IMR-90 (cell line): Measurements from ENCODE around the gene KATNBL1. TPM values are rescaled to one million over a fixed set of nuclear protein-coding genes. Genes with fewer than 3 reads are reported as not detected.

Experiments
- ATAC-seq: fragments of 200-7000 bp; cut with Tn5 transposase; 2 replicates; pipeline ENCODE4 v1.9.1; 2020; ENCODE audit warnings: low read depth, mild to moderate bottlenecking, moderate library complexity
- BruUV-seq: library from RNA; stranded (reverse); fragments of 400-500 nt; replicated peaks from 2 replicates; lab custom pipeline; 2021; lab: Mats Ljungman, UMichigan
- CTCF ChIA-PET: fragments of 300-600 bp; formaldehyde crosslinking; extraction: SDS; loops from one replicate; lab custom pipeline; 2021; ENCODE audit warnings: antibody characterized with exemption; lab: Yijun Ruan, JAX
- POLR2A ChIA-PET: fragments of 300-600 bp; sonication (Branson Sonifier 250); formaldehyde crosslinking; loops from one replicate; lab custom pipeline; 2022; ENCODE audit warnings: antibody characterized with exemption; ENCODE audit not compliant: unreplicated experiment; lab: Charles Lee
- DNase-seq: peaks from one replicate; pipeline ENCODE4 v3.0.0; 2013
- H2AFZ ChIP-seq: replicated peaks from 2 replicates; pipeline ENCODE3; 2013; ENCODE audit warnings: low read length, mild to moderate bottlenecking; ENCODE audit not compliant: poor library complexity
- H2AK5ac ChIP-seq: 2 replicates; pipeline ENCODE4 v1.6.1; 2013; ENCODE audit warnings: low read depth, low read length, inconsistent platforms
- H2AK9ac ChIP-seq: replicated peaks from 2 replicates; pipeline ENCODE3; 2013; ENCODE audit warnings: mild to moderate bottlenecking, low read depth, low read length, moderate library complexity; ENCODE audit not compliant: poor library complexity
- H2BK120ac ChIP-seq: 2 replicates; pipeline ENCODE4 v1.6.1; 2013; ENCODE audit warnings: low read depth, low read length, inconsistent platforms
- H2BK15ac ChIP-seq: 3 replicates; pipeline ENCODE4 v1.6.1; 2013; ENCODE audit warnings: low read depth, low read length, inconsistent platforms
- H2BK20ac ChIP-seq: 2 replicates; pipeline ENCODE4 v1.6.1; 2013; ENCODE audit warnings: low read depth, mild to moderate bottlenecking, inconsistent platforms, low read length, moderate library complexity
- H2BK5ac ChIP-seq: 2 replicates; pipeline ENCODE4 v1.6.1; 2013; ENCODE audit warnings: mild to moderate bottlenecking, low read depth, low read length, inconsistent platforms; ENCODE audit not compliant: poor library complexity, severe bottlenecking
- H3K14ac ChIP-seq: replicated peaks from 2 replicates; pipeline ENCODE4 v1.6.1; 2013; ENCODE audit warnings: low read depth, low read length, inconsistent platforms
- H3K18ac ChIP-seq: 2 replicates; pipeline ENCODE4 v1.6.1; 2013; ENCODE audit warnings: low read depth, low read length, control low read depth
- H3K23ac ChIP-seq: 2 replicates; pipeline ENCODE4 v1.6.1; 2013; ENCODE audit warnings: low read depth, low read length, inconsistent platforms
- H3K27ac ChIP-seq: 2 replicates; pipeline ENCODE4 v1.5.1; 2013; ENCODE audit warnings: mild to moderate bottlenecking, control low read depth, low read length; ENCODE audit not compliant: insufficient read depth
- H3K27me3 ChIP-seq: 2 replicates; pipeline ENCODE4 v1.6.1; 2013; ENCODE audit warnings: low read length; ENCODE audit not compliant: control insufficient read depth, insufficient read depth
- H3K36me3 ChIP-seq: 2 replicates; pipeline ENCODE4 v1.6.1; 2013; ENCODE audit warnings: low read length, mixed read lengths; ENCODE audit not compliant: control insufficient read depth, insufficient read depth
- H3K4ac ChIP-seq: 2 replicates; pipeline ENCODE4 v1.6.1; 2013; ENCODE audit warnings: low read depth, low read length, inconsistent platforms
- H3K4me1 ChIP-seq: 2 replicates; pipeline ENCODE4 v1.6.1; 2013; ENCODE audit warnings: low read length, mixed read lengths; ENCODE audit not compliant: control insufficient read depth, insufficient read depth
- H3K4me2 ChIP-seq: 2 replicates; pipeline ENCODE4 v1.6.1; 2013; ENCODE audit warnings: low read depth, mild to moderate bottlenecking, control low read depth, low read length, moderate library complexity
- H3K4me3 ChIP-seq: 2 replicates; pipeline ENCODE4 v1.5.1; 2013; ENCODE audit warnings: low read depth, mild to moderate bottlenecking, control low read depth, low read length, moderate library complexity; ENCODE audit not compliant: insufficient read depth
- H3K56ac ChIP-seq: 2 replicates; pipeline ENCODE4 v1.6.1; 2013; ENCODE audit warnings: low read length, inconsistent platforms; ENCODE audit not compliant: insufficient read depth; ENCODE audit errors: extremely low read depth
- H3K79me1 ChIP-seq, 2 experiments: 2 replicates each; pipeline ENCODE4 v1.6.1; 2013; ENCODE audit warnings: low read length in 2 of 2, inconsistent platforms in 1 of 2, low read depth in 1 of 2
- H3K9ac ChIP-seq: 2 replicates; pipeline ENCODE4 v1.6.1; 2013; ENCODE audit warnings: low read depth, low read length, control low read depth
- H3K9me1 ChIP-seq: 2 replicates; pipeline ENCODE4 v1.6.1; 2013; ENCODE audit warnings: low read length, inconsistent platforms; ENCODE audit not compliant: insufficient read depth
- H3K9me3 ChIP-seq: 2 replicates; pipeline ENCODE4 v1.6.1; 2013; ENCODE audit warnings: low read length; ENCODE audit not compliant: control insufficient read depth, insufficient read depth
- H4K20me1 ChIP-seq: 2 replicates; pipeline ENCODE4 v1.6.1; 2013; ENCODE audit warnings: low read length, inconsistent platforms; ENCODE audit not compliant: insufficient read depth
- H4K5ac ChIP-seq: 2 replicates; pipeline ENCODE4 v1.6.1; 2013; ENCODE audit warnings: mild to moderate bottlenecking, low read depth, low read length, control low read depth
- H4K8ac ChIP-seq, 2 experiments: 2 replicates each; pipeline ENCODE4 v1.6.1; 2013; ENCODE audit warnings: low read depth in 2 of 2, low read length in 2 of 2, control low read depth in 1 of 2, inconsistent platforms in 1 of 2
- H4K91ac ChIP-seq: 2 replicates; pipeline ENCODE4 v1.6.1; 2013; ENCODE audit warnings: low read depth, low read length, inconsistent platforms; ENCODE audit not compliant: insufficient read depth
- CHD1 ChIP-seq: IDR thresholded peaks from 2 replicates; pipeline ENCODE4 v1.6.1; 2012; ENCODE audit warnings: low read depth, low read length, improper control_type of control experiment
- WGBS, 2 experiments: methylation state at CpG; one replicate each; pipeline versions ENCODE4 v1.1.5 to v1.1.7; 2013; ENCODE audit warnings: missing lambda C conversion rate in 2 of 2; ENCODE audit not compliant: insufficient read length in 1 of 2; ENCODE audit errors: extremely low coverage in 2 of 2; 5-methylcytosine and 5-hydroxymethylcytosine counted together
- dilution Hi-C: fragments of 300-500 bp; cut with HindIII; formaldehyde crosslinking; loops from one replicate; pipeline ENCODE4 v1.14.3; 2018; ENCODE audit warnings: low sequenced_read_pairs; ENCODE audit not compliant: unreplicated experiment
- in situ Hi-C: fragments of 300-500 bp; cut with MboI; formaldehyde crosslinking; loops from 3 replicates; pipeline ENCODE4 v1.14.3; 2019; ENCODE audit warnings: low sequenced_read_pairs, inconsistent platforms, mixed read lengths
- intact Hi-C: fragments of 100-400 bp; cut with micrococcal nuclease; formaldehyde crosslinking; loops from 2 replicates; pipeline ENCODE4 v1.10.0; 2022
- polyA plus RNA-seq, 3 experiments: library from polyadenylated mRNA; depleted of rRNA; stranded (reverse); fragments of >200 nt; gene quantifications; 2 replicates each; pipeline ENCODE4 v1.2.3, GENCODE V29; 2012; ENCODE audit warnings: low replicate concordance in 1 of 3
- total RNA-seq: library from RNA; depleted of rRNA; stranded (reverse); fragments of >200 nt; gene quantifications from 2 replicates; pipeline ENCODE4 v1.2.3, GENCODE V29; 2012
- TF ChIP-seq, protein P1 (sequence below): conservative IDR thresholded peaks from 2 replicates; pipeline ENCODE4 v1.5.1; 2012; ENCODE audit warnings: mild to moderate bottlenecking, low read depth, low read length, improper control_type of control experiment

The KATNBL1 gene
- total and polyA plus RNA-seq, 2 of the 4 experiments (the other 2 are of a cell fraction), result 17.1 to 24.0 TPM

GRCh38 chr15:34185666-34186065, 24.2 kb downstream of the KATNBL1 start:
- H2AK5ac ChIP-seq, result no peak overlapping the region
- H3K4me1 ChIP-seq, result no peaks in the 10 kb centered on the region
- no peak overlapping the region for H3K4me2 ChIP-seq
- in situ Hi-C loops (no loop called here), intact Hi-C loops (no loop called here), dilution Hi-C loops (no loop called here)
- no peak overlapping the region for H3K4me3 ChIP-seq
- H4K5ac ChIP-seq, result no peak overlapping the region
- H4K8ac ChIP-seq, result no peak overlapping the region
- CTCF ChIA-PET, result no interaction called here
- no peaks in the 10 kb centered on the region for H3K9me3 ChIP-seq
- no peak overlapping the region for H3K9ac ChIP-seq
- H2BK5ac ChIP-seq, result no peak overlapping the region
- WGBS, 2 experiments, result 80% methylated on average over 1 of the region's 4 CpGs; no CpG with 5 or more reads in 1 of the 2 experiments
- no peaks in the 10 kb centered on the region; the same call in 1 of the 2 replicates for H3K9me1 ChIP-seq
- H4K91ac ChIP-seq, result no peak overlapping the region
- no TSS peak for BruUV-seq
- DNase-seq, result no peak
- H2BK15ac ChIP-seq, result no peak overlapping the region
- H2BK20ac ChIP-seq, result no peak overlapping the region
- peaks cover 2% of the 10 kb centered on the region; the same call in 1 of the 2 replicates for H3K36me3 ChIP-seq
- no peaks in the 10 kb centered on the region for H3K27me3 ChIP-seq
- POLR2A ChIA-PET, result no interaction called here
- no peak overlapping the region for H2AK9ac ChIP-seq
- no peak overlapping the region for H3K56ac ChIP-seq
- peaks cover 26% of the 10 kb centered on the region for H4K20me1 ChIP-seq
- H3K18ac ChIP-seq, result no peak overlapping the region
- no peak overlapping the region for H3K27ac ChIP-seq
- TF ChIP-seq, protein P1, sequence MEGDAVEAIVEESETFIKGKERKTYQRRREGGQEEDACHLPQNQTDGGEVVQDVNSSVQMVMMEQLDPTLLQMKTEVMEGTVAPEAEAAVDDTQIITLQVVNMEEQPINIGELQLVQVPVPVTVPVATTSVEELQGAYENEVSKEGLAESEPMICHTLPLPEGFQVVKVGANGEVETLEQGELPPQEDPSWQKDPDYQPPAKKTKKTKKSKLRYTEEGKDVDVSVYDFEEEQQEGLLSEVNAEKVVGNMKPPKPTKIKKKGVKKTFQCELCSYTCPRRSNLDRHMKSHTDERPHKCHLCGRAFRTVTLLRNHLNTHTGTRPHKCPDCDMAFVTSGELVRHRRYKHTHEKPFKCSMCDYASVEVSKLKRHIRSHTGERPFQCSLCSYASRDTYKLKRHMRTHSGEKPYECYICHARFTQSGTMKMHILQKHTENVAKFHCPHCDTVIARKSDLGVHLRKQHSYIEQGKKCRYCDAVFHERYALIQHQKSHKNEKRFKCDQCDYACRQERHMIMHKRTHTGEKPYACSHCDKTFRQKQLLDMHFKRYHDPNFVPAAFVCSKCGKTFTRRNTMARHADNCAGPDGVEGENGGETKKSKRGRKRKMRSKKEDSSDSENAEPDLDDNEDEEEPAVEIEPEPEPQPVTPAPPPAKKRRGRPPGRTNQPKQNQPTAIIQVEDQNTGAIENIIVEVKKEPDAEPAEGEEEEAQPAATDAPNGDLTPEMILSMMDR, result no peak
- no peak for TF ChIP-seq CHD1
- no peak overlapping the region for H2AFZ ChIP-seq
- H3K14ac ChIP-seq, result no peak overlapping the region
- no peak overlapping the region for H2BK120ac ChIP-seq
- ATAC-seq, result no peak
- H3K4ac ChIP-seq, result no peak overlapping the region
- H3K23ac ChIP-seq, result no peak overlapping the region
- peaks cover 17 to 41% of the 10 kb centered on the region in 2 experiments for H3K79me1 ChIP-seq
